SK-MEL-5 (cell line): Measurements from ENCODE around the gene OSBPL1A. TPM values are rescaled to one million over a fixed set of nuclear protein-coding genes. Genes with fewer than 3 reads are reported as not detected.

Experiments used
- DNase-seq: peaks from one replicate; pipeline ENCODE4 v3.0.0-alpha.2; 2016; ENCODE audit warnings: low read depth, low spot score
- in situ Hi-C: cut with HindIII; loops from 2 replicates; pipeline ENCODE4 v1.10.0; 2016; ENCODE audit warnings: low sequenced_read_pairs, high pct_unique_total_duplicates, low pct_unique_long_range_greater_than_20kb
- total RNA-seq: library from RNA; depleted of rRNA; stranded (reverse); fragments of >200 nt; shearing (Covaris generic); gene quantifications from 2 replicates; pipeline ENCODE4 v1.2.3, GENCODE V29; 2014

Gene OSBPL1A
- total RNA-seq, 1 experiment from 2014 or later: 84.7 TPM

DNA sequence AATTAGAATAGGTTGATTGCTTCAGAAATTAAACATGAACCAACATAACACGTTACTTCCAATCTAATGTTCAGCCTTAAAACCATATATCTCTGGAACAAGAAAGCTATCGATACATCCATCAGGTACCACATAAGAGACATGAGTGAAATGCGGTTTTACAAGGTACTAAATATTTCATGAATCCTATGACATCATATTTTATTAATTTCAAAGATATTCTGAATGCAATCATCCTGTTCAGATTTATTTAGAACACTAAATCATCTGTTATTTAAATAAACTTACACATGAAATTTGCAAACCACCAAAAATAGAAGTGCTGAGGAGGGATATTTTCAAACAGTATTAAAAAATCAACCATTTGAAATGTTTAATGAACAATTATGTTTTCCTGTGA lies 119.0 kb downstream of the OSBPL1A start:
- no peak for DNase-seq
- in situ Hi-C loops: no loop called here

DNA sequence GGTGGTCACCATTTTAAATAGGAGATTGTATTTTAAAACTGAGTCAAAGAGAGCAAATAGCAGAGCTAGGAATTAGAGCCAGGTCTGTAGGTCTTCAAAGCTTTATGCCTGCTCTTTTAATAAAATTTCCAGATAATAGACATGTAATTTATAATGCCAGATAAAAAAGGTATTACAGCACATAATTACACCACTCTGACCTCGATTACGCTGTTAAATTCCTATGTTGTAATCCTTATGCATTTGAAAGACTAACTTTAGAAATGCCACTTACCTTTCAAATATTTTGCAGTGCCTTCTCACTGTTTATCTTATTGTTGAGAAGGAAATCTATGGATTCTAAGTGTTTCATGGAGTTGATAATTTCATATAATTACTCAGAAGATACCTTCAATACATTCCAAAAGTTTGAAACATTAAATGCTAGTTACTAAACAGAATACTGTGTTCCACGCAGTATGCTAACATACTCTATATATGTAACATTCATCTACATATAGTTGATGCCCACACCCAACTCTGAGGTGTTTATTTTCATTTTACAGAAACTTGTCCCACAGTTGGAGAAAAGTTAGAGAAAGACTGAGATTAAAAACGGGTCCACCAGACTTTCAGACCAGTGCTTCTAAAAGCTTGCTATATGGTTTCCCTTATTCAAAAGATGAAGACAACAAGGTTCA lies 120.0 kb downstream of the OSBPL1A start:
- no peak for DNase-seq
- in situ Hi-C loops: no loop called here

DNA sequence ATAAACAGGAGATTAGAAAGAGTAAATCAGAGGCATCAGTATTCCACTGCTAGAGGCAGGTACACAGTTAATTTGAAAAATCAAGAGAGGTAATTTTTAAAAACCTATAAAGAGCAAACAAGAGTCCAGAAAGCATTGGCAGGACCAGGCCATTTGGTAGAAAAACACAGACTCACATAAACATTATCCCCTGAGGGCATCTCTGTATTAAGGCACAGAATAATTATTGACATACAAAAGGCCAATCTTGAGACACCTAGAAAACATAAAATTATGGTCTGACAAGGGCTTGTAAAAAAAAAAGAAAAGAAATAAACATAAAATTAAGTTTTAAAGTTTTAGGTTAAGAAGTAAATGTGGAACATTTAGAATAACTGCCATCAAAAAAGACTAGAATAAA lies 120.6 kb downstream of the OSBPL1A start:
- DNase-seq: no peak
- in situ Hi-C loops: no loop called here

DNA sequence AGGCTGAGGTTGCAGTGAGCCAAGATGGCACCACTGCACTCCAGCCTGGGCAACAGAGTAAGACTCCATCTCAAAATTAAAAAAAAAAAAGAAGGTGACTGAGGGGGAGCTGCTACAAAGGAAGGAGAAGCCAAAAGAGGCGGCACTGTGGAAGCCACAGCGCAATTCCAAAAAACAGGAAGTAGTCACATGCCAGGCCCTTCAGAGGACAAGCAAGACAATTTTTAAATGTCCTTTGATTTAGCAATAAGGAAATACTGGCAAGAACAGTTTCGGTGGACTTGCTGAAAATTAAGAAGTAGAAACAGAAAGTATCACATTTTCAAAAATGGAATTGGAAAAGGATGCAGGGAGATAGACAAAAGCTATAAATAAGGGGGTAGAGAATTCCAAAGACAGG lies 122.8 kb downstream of the OSBPL1A start:
- no peak for DNase-seq
- in situ Hi-C loops: no loop called here

DNA sequence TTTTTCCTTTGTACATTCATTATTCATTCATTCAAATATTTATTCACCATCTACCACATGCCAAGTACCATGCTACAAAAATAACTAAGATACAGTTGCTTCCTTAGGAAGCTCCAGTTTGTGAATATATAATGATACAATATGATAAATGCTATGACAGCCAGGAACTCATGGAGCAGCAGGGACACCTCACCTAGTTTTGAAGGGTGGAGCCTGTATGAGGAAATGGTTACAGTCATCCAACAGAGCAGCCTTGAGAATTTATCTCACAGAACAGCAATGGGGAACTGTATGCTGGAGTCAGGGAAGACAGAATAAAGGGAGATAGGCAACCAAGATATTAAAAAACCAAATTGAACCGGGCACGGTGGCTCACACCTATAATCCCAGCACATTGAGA lies 124.0 kb downstream of the OSBPL1A start:
- in situ Hi-C loops: no loop called here
- DNase-seq: no peak

DNA sequence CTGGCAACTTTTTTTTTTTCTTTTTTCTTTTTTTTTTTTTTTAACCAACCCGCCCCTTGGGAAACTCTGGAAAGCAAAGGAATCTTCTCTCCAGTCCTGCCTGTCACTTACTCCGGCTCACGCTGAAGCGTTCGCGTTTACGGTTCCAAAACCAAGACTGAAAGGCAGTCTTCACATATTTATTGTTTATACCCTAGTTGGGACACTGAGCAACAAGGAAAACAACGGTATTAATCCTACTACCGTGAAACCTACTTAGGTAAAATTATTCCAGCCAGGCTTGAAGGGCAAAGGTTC lies 125.4 kb downstream of the OSBPL1A start:
- DNase-seq: no peak
- in situ Hi-C loops: no loop called here

DNA sequence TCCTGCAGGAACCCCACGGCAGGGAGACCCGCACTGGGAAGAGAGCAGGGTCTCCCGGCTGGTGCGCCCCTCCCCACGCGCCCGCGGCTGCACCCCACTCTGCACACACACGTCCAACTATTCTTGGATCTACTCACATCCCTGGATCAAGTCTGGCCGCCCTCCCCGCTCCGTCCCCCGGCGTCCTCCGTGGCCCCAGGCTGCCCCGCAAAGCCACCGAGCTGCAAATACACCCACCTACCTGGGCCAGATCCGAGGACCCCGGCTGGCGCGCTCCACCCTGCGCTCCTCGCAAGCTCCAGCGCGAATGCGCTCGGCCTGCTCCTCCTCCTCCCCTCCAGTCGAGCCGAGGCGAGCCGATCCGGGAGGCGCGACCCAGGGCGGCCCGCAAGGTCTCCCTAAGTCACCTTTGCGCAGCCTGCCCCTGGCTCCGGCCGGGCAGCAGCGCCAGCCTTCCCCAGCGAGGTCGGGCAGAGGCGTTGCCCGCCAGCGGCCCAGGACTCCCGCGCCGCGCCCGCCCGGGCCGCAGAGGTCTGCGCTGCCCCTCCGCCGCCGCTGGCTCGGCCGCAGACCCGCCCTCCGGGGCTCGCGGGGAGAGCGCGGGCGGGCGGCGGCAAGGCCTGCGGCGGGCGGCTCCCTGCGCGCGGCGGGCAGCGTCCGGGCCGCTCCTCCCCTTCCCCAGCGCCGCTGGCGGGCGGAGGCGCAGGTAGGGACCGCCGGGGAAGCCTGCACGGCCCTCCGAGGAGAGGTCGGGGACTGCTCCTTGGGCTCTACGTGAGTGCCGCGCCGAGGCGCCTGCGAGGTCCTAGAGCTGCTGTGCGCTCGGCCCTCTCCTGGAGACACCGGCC lies 126.0 kb downstream of the OSBPL1A start:
- DNase-seq: peak; percentile 79
- in situ Hi-C loops: no loop called here

DNA sequence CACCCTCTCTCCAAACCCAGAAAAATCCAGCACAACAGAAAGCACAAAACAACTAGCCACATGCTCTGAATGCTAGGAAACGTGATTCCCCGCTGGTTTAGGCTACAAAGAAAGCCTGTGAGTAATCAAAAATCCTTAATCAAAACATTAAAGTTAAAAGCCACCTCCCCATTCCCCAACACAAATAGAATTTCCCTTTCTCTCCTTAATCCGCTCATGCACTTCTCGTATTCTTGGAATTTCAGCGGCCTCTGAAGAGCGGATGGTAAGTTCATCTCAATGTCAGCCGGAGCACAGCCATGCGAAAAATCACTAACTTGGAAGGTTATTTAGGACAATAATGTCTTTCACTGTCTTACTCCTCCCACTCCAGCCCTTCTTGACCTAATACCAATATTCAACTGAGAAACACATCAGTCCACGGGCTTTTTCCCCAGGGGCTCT lies 126.7 kb downstream of the OSBPL1A start:
- DNase-seq: peak; percentile 82
- in situ Hi-C loops: no loop called here

DNA sequence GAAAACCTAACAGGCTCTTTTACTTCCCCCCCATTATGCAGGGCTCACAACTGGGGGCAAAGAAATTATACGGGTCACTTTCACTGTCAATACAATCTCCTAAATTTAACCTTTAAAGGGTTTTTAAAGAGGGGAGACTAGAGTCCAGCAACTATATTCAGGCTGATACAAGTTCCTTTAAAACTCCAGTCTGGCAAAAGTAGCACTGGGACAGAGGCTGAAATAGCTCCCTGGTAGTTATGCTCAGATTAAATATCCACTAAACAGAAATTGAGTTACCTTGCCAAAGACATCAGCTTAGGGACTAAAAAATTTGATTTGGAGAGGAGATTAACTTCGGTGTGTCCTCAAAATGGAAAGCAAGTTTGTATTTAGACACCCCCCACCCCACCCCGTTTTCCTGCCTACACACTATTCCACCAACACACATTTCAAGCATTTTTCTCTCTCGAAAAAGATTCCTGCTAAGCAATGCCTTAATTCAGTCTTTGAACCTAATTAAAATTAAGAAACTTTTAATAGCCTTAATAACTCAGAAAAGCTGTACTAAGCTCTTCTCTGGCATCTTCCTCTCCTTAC lies 127.2 kb downstream of the OSBPL1A start:
- no peak for DNase-seq
- in situ Hi-C loops: no loop called here

DNA sequence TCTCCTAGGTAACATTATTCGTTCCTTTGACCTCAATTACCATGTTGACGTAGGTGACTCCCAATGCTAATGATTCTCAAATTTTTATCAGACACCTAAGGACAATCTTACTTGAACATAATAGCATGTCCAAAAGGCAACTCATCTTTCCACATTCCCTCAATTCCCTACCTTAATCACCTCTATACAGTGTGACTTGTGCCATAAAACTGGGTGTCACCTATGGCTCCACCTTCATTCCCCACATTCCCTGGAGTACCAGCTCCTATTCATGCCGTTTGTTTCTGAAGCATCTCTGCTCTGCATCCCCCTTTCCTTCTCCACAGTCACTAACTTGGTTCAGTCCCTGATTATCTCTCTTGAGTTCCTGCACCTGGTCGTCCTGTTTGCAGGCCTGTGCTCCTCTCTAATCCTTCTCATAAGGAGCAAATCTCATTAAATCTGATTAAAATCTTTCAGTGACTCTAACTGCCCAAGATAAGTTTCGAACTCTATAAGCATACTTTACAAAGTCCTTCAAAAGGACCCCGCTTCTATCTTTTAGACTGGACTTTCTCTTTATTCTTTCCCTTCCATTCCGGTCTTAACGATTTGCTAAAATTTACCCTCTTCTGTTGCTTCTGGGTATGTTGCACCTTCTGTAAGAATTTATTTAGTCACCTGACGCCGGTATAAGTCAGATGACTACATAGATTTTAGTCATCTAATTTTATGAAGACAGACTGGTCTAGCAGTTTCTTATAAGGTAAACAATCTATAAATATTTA lies 128.7 kb downstream of the OSBPL1A start:
- no peak for DNase-seq
- in situ Hi-C loops: no loop called here

DNA sequence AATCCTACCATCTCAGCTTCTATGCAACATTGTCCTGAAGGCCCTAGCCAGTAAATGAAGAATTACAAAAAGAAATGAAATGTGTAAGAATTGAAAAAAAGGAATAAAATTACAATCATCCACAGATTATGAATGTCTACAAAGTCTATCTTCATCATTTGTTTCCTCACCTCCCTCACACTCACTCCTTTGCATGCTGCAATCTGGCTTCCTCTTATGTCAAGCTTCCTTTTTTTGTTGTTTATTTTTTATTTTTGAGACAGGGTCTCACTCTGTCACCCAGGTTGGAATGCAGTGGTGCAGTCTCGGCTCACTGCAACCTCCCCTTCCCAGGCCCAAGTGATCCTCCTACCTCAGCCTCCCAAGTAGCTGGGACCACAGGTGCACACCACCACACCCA lies 129.7 kb downstream of the OSBPL1A start:
- in situ Hi-C loops: no loop called here
- DNase-seq: no peak

DNA sequence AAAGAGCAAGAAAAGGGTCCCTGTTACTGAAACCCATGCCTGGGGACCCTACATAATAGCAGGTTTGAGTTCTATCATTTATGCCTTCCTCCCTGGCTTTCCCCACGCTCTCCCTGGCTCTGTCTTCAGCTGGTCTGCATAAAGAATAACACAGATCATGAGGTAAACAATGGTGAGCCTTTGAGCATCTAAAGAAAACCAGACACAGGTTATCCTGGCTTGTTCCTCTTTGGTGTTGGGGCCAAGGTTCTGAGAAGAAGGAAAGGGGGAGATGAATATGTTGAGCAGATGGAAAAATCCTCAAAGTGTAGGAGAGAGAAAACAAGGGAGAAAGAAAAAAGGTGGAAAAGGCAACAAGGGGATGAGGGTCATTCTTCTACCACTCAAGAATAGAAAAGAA lies 131.5 kb downstream of the OSBPL1A start:
- in situ Hi-C loops: no loop called here
- DNase-seq: no peak

DNA sequence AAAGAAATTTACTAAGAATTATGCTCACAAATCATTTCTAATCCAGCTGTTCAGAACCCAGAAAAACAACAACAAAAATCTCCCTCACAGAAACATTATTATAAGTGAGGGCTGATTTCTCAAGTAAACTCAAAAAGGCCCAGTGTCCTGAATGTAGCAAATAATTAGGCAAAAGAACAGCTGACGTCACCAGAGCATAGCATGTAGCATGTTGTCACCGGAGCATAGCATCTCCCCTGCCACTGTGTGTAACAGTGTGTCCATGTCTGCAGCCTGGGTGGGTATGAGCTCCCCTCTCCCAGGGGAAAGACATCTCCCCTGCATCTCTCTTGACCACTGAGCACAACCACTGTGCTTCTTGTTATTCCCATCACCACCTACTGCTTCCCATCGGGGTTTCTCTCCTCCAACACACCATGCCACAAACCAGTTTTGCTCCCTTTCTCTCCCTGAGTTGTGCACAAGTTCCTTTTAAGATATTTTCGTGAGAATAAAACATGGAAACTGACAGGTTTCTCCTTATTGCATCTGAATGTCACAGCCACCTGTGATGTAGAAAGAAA lies 132.0 kb downstream of the OSBPL1A start:
- in situ Hi-C loops: no loop called here
- DNase-seq: no peak

DNA sequence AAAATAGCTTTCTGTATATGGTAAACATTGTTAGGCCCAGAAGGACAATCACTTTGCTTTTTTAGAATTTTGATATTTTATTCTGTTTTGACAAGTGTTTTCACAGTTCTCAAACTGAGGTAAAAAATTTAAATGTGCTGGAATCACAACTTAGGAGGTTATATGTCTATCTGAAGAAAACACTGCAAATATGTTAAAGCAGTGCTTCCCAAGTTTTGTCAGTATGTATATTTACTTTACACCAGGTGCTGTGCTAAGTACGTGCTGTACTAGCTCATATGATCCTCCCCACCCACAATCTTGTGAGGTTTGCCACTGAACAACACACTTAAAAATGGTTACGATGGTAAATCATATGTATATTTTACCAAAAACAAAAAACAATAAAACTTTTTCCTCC lies 134.6 kb downstream of the OSBPL1A start:
- no peak for DNase-seq
- in situ Hi-C loops: no loop called here

DNA sequence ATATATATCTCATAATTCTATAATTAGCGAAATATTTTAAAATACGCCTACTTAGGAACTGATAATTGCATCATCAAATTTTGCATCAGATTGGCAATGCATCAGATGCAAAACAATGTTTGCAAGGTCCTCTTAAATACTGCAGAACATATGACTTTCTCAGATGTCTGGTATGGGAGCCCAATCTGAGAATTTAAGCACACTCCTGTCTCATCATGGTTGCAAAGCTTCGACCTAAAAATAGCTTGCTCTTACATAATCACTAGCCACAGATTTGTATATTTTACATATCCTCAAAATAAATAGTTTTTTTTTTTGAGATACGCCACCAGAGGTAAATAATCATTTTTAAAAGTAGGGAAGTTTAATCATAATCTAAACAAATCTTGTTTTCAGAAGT lies 135.5 kb downstream of the OSBPL1A start:
- DNase-seq: peak; percentile 4
- in situ Hi-C loops: no loop called here

DNA sequence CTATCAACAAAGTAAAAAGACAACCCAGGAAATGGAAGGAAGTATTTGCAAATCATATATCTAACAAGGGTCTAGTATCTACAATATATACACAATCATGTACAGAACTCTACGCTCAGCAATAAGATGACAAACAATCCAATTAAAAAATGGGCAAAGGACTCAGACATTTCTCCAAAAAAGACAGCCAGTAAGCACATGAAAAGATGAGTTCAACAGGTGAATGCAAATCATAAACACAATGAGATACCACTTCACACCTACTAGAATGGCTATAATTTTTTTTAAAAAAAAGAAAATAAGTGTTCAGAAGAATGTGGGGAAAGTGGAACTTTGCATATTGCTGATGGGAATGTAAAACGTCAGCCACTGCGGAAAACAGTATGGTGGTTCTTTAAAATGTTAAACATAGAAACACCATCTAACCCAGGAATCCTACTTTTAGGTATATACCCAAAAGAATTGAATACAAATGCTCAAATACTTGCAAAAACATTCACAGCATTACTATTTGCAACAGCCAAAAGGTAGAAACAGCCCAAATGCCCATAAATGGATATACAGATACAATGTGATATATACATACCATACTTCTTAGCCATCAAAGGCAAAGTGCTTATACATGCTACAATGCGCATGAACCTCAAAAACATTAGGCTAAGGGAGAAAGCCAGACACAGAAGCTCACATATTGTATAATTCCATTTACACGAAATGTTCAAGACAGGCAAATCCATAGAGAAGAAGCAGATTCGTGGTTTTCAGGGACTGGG lies 137.6 kb downstream of the OSBPL1A start:
- in situ Hi-C loops: no loop called here
- DNase-seq: no peak

DNA sequence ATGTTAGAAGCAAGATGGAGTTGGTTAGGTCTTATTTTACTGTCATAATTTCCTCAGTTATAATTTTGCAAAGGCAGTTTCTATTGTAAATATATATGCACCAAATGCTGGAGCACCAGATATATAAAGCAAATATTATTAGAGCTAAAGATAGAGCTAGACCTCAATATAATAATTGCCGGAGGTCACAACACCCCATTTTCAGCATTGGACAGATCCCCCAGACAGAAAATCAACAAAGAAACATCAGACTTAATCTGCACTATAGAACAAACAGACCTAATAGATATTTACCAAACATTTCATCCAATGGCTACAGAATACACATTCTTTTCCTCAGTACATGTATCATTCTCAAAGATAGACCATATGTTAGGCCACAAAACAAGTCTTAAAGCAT lies 143.6 kb downstream of the OSBPL1A start:
- no peak for DNase-seq
- in situ Hi-C loops: no loop called here
